ENCODE measurements around the gene ALOX15. TPM values are rescaled to one million over a fixed set of nuclear protein-coding genes. Genes with fewer than 3 reads are reported as not detected.

The ALOX15 gene
- total RNA-seq, 4 donors from 2014 or later: 0.30 TPM; not detected in 3

GRCh38 chr17:4616476-4616875 lies 25.0 kb downstream of the ALOX15 start:
- H3K4me3 ChIP-seq: no peak overlapping the region
- H3K9me3 ChIP-seq: no peaks in the 10 kb centered on the region
- no peak for TF ChIP-seq CTCF (IDR thresholded peaks at IDR 0.05)
- no peak for TF ChIP-seq POLR2A (IDR thresholded peaks at IDR 0.05)
- H3K4me1 ChIP-seq: no peaks in the 10 kb centered on the region
- H3K27me3 ChIP-seq: peaks cover 0 to 17% (median 0%) of the 10 kb centered on the region in 4 donors
- 56 to 65% methylated on average over 6 to 9 of the region's 9 CpGs for WGBS, 2 donors
- H3K27ac ChIP-seq: no peak overlapping the region
- no peaks in the 10 kb centered on the region for H3K36me3 ChIP-seq
- intact Hi-C loops (cut with DNase I): no loop called here
- DNase-seq: no peak

DNA sequence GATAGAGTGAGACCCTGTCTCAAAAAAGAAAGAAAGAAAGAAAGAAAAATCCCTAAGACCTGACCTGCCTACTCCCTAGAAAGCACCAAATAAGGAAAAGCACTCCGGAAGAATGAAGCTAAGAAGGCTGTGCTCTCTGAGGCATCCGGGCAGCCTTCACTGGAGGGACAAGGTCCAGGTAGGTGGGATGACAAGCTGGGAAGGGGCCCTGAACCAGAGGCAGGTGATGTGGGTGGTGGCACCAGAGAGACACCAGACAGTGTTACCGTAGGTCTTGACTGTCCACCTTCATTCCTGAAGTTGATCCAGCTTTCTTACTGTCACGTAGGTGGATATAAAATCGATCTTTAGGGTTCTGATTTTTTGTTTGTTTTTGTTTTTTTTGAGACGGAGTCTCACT lies 30.8 kb downstream of the ALOX15 start:
- Histone ChIP-seq H3K4me3 (no peak overlapping the region), H3K27me3 (peaks cover 0 to 4% (median 0%) of the 10 kb centered on the region in 4 donors), H3K4me1 (peaks cover 1 to 33% (median 18%) of the 10 kb centered on the region in 3 donors), H3K9me3 (no peaks in the 10 kb centered on the region), H3K36me3 (no peaks in the 10 kb centered on the region), H3K27ac (peak overlapping the region in 2 of 4 donors; percentile 7 to 39)
- WGBS, 2 donors: 66 to 85% methylated on average over 6 of the region's 6 CpGs
- intact Hi-C loops (cut with DNase I): no loop called here
- no peak for DNase-seq
- TF ChIP-seq CTCF (IDR thresholded peaks at IDR 0.05) (no peak), POLR2A (IDR thresholded peaks at IDR 0.05) (no peak)

DNA sequence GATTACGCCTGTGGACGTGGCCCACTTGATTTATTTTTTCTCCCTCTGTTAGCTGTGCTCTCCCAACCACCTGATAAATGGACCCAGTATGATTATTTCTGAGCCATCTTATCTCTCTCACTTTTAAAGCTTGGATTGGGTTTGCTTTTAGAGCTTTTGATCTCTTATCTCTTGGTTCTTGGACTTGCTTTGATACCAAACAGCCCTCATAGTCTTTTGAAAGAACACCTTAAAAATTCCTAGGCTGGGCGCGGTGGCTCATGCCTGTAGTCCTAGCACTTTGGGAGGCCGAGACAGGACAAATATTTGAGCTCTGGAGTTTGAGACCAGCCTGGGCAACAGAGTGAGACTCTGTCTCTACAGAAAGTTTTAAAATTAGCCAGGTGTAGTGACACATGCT lies 31.3 kb downstream of the ALOX15 start:
- peak overlapping the region in 2 of 4 donors; percentile 7 to 39 for H3K27ac ChIP-seq

DNA sequence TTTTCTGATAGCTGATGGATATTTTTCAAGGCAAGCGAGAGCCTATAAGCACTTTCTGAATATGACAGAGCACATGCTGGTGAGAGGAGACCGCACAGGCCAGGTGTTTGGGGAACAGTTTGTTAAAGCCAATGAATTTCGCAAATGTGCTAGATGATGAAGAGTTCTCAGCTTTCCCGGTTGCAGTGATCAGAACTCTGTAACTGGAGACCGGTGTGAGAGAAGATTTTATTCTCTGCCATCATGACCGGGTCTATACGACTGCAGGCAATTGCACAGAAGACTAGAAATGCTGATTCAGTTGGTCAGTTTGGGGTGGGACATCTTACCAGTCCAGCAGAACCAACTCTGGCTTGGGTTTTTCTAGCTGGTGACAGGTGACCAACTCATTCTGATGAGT lies 31.7 kb downstream of the ALOX15 start:
- intact Hi-C loops (cut with DNase I): no loop called here
- H3K27ac ChIP-seq: peak overlapping the region in 1 of 4 donors; percentile 11
- 87 to 89% methylated on average over 7 of the region's 7 CpGs for WGBS, 2 donors

More for the DNA sequence above, 31.3 kb downstream of the ALOX15 start:
- no peaks in the 10 kb centered on the region for H3K36me3 ChIP-seq
- 90% methylated on average over 5 of the region's 5 CpGs for WGBS, 2 donors
- peaks cover 4 to 38% (median 18%) of the 10 kb centered on the region in 3 donors for H3K4me1 ChIP-seq
- intact Hi-C loops (cut with DNase I): no loop called here
- peaks cover 0 to 4% (median 0%) of the 10 kb centered on the region in 4 donors for H3K27me3 ChIP-seq
- H3K4me3 ChIP-seq: no peak overlapping the region
- no peak for DNase-seq
- TF ChIP-seq CTCF (IDR thresholded peaks at IDR 0.05) (no peak), POLR2A (IDR thresholded peaks at IDR 0.05) (no peak)
- no peaks in the 10 kb centered on the region for H3K9me3 ChIP-seq

DNA sequence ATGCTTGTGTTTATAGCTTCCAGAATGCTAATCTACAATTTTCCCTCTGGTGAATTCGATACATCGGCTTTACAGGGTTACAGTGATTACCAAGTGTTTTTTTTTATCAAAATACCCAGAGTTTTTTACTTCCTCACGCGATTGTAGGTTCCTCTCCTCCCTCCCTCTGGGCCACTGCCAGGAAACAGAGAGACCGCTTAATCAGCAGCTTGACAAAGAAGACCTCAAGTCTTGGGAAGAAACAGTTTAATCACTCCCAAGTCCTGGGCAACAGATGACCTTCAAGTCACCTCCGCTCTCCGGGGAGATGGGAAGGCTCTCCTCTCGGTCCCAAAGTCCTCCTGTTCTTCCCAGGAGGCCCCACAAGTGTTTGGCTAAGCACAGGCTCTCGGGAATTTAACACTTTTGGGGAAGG lies 33.7 kb downstream of the ALOX15 start:
- DNase-seq: no peak
- Histone ChIP-seq H3K9me3 (no peaks in the 10 kb centered on the region), H3K27ac (peak overlapping the region; percentile 54 to 87 (median 80)), H3K4me1 (peaks cover 4 to 51% (median 27%) of the 10 kb centered on the region in 3 donors), H3K36me3 (no peaks in the 10 kb centered on the region), H3K4me3 (peak overlapping the region in 1 of 4 donors; percentile 5), H3K27me3 (peaks cover 0 to 7% (median 0%) of the 10 kb centered on the region in 4 donors)
- intact Hi-C loops (cut with DNase I): no loop called here
- 15 to 22% methylated on average over 9 of the region's 9 CpGs for WGBS, 2 donors
- TF ChIP-seq POLR2A (IDR thresholded peaks at IDR 0.05) (no peak), CTCF (IDR thresholded peaks at IDR 0.05) (no peak)

More for the DNA sequence above, 31.7 kb downstream of the ALOX15 start:
- Histone ChIP-seq H3K4me3 (no peak overlapping the region), H3K36me3 (no peaks in the 10 kb centered on the region), H3K4me1 (peaks cover 4 to 40% (median 19%) of the 10 kb centered on the region in 3 donors), H3K27me3 (peaks cover 0 to 4% (median 0%) of the 10 kb centered on the region in 4 donors), H3K9me3 (no peaks in the 10 kb centered on the region)
- DNase-seq: no peak
- TF ChIP-seq POLR2A (IDR thresholded peaks at IDR 0.05) (no peak), CTCF (IDR thresholded peaks at IDR 0.05) (no peak)

Data from esophagus squamous epithelium (tissue), 5 donors.